HG02884 (cell line): ENCODE data around the gene CLIC2.
"Not testable (repeated sequence)": the region's sequence is repeated elsewhere in the genome, so short reads cannot be mapped to it uniquely, and the experiment has no call there.

Experiments used
- ATAC-seq: cut with Tn5 transposase; IDR thresholded peaks from one replicate; pipeline ENCODE4 v1.9.1; 2021; ENCODE audit warnings: mild to moderate bottlenecking, moderate library complexity; ENCODE audit not compliant: unreplicated experiment

CLIC2 gene

GRCh38 chrX:155334486-155335336 lies at the start of gene CLIC2:
TSS of gene CLIC2 (minus strand) at chrX:155334614. CDS start at chrX:155334427, 187 bp downstream.
- peak; percentile 77 for ATAC-seq

GRCh38 chrX:155382529-155382967 lies 48.1 kb upstream of the CLIC2 start:
- ATAC-seq, result peak; percentile 40

- ATAC-seq, result peak; percentile 73
Measured at GRCh38 chrX:155381843-155382528, 47.6 kb upstream of the CLIC2 start, which contains the start of gene F8A2. TSS of gene F8A2 (plus strand) at chrX:155382095. CDS start at chrX:155382115, 20 bp downstream.

GRCh38 chrX:155379802-155380201 lies 45.4 kb upstream of the CLIC2 start:
- not testable (repeated sequence) for ATAC-seq

- not testable (repeated sequence) for ATAC-seq
Measured at GRCh38 chrX:155373777-155374458, 39.5 kb upstream of the CLIC2 start.

GRCh38 chrX:155363712-155364111 lies 29.3 kb upstream of the CLIC2 start:
- ATAC-seq, result not testable (repeated sequence)

GRCh38 chrX:155349448-155349847 lies 15.0 kb upstream of the CLIC2 start:
- ATAC-seq, result not testable (repeated sequence)

- ATAC-seq, result not testable (repeated sequence)
Measured at GRCh38 chrX:155345689-155346088, 11.3 kb upstream of the CLIC2 start.

GRCh38 chrX:155335337-155335712 lies 911 bp upstream of the CLIC2 start:
- ATAC-seq, result not testable (repeated sequence)

GRCh38 chrX:155333544-155334100 lies 792 bp downstream of the CLIC2 start:
- no peak for ATAC-seq

- ATAC-seq, result no peak
Measured at GRCh38 chrX:155330992-155331391, 3.4 kb downstream of the CLIC2 start.

- ATAC-seq, result no peak
Measured at GRCh38 chrX:155329293-155329692, 5.1 kb downstream of the CLIC2 start.

GRCh38 chrX:155326610-155327009 lies 7.8 kb downstream of the CLIC2 start:
- ATAC-seq, result no peak

GRCh38 chrX:155314260-155314659 lies 20.2 kb downstream of the CLIC2 start:
- ATAC-seq, result no peak

GRCh38 chrX:155313766-155314165 lies 20.6 kb downstream of the CLIC2 start:
- no peak for ATAC-seq

GRCh38 chrX:155293771-155294170 lies 40.6 kb downstream of the CLIC2 start:
- ATAC-seq, result no peak

GRCh38 chrX:155279873-155280272 lies 54.5 kb downstream of the CLIC2 start:
- no peak for ATAC-seq

GRCh38 chrX:155270969-155271368 lies 63.4 kb downstream of the CLIC2 start:
- no peak for ATAC-seq

- not testable (repeated sequence) for ATAC-seq
Measured at GRCh38 chrX:155267995-155268394, 66.4 kb downstream of the CLIC2 start.

- no peak for ATAC-seq
Measured at GRCh38 chrX:155266439-155266838, 68.0 kb downstream of the CLIC2 start.
